H9 (cell line): Measurements from ENCODE around the gene CD59. TPM values are rescaled to one million over a fixed set of nuclear protein-coding genes. Genes with fewer than 3 reads are reported as not detected.

Experiments
- DNase-seq: peaks from one replicate; pipeline ENCODE4 v3.0.0-alpha.2; 2017
- H2AFZ ChIP-seq: one replicate; pipeline ENCODE4 v1.6.1; 2013; ENCODE audit warnings: mild to moderate bottlenecking, low read length, control low read depth, moderate library complexity
- H2AK5ac ChIP-seq: 2 replicates; pipeline ENCODE4 v1.6.1; 2013; ENCODE audit warnings: low read length, control low read depth, mixed read lengths; ENCODE audit not compliant: insufficient read length
- H2BK120ac ChIP-seq: one replicate; pipeline ENCODE4 v1.6.1; 2013; ENCODE audit warnings: low read depth, mild to moderate bottlenecking, low read length, control low read depth, inconsistent platforms; ENCODE audit not compliant: poor library complexity, severe bottlenecking
- H2BK12ac ChIP-seq: 2 replicates; pipeline ENCODE4 v1.6.1; 2013; ENCODE audit warnings: low read length, control low read depth, mixed read lengths, low read depth; ENCODE audit not compliant: insufficient read length
- H2BK15ac ChIP-seq: 2 replicates; pipeline ENCODE4 v1.6.1; 2013; ENCODE audit warnings: low read depth, low read length, control low read depth
- H2BK20ac ChIP-seq: one replicate; pipeline ENCODE4 v1.6.1; 2013; ENCODE audit warnings: low read depth, mild to moderate bottlenecking, low read length, control low read depth, inconsistent platforms; ENCODE audit not compliant: poor library complexity, severe bottlenecking
- H2BK5ac ChIP-seq: 2 replicates; pipeline ENCODE4 v1.6.1; 2013; ENCODE audit warnings: low read length, control low read depth, mixed read lengths; ENCODE audit not compliant: insufficient read length
- H3K14ac ChIP-seq: 2 replicates; pipeline ENCODE4 v1.6.1; 2013; ENCODE audit warnings: low read length, control low read depth; ENCODE audit not compliant: insufficient read depth
- H3K18ac ChIP-seq: 2 replicates; pipeline ENCODE4 v1.6.1; 2013; ENCODE audit warnings: low read depth, mild to moderate bottlenecking, mixed read lengths, low read length, control low read depth; ENCODE audit not compliant: insufficient read length
- H3K23ac ChIP-seq: 2 replicates; pipeline ENCODE4 v1.6.1; 2013; ENCODE audit warnings: low read length, control low read depth, mixed read lengths, low read depth; ENCODE audit not compliant: insufficient read length
- H3K23me2 ChIP-seq: 2 replicates; pipeline ENCODE4 v1.6.1; 2013; ENCODE audit warnings: low read depth, mild to moderate bottlenecking, mixed read lengths, low read length, control low read depth; ENCODE audit not compliant: insufficient read length, poor library complexity, severe bottlenecking
- H3K27ac ChIP-seq: 2 replicates; pipeline ENCODE4 v1.5.1; 2013; ENCODE audit warnings: low read length, control low read depth, mixed read lengths, low read depth; ENCODE audit not compliant: insufficient read length
- H3K27me3 ChIP-seq: 2 replicates; pipeline ENCODE4 v1.6.1; 2013; ENCODE audit warnings: low read length, control low read depth, inconsistent platforms; ENCODE audit not compliant: insufficient read depth
- H3K4ac ChIP-seq: 2 replicates; pipeline ENCODE4 v1.6.1; 2013; ENCODE audit warnings: low read depth, mild to moderate bottlenecking, control low read depth, inconsistent platforms, low read length, moderate library complexity
- H3K4me1 ChIP-seq: 2 replicates; pipeline ENCODE4 v1.6.1; 2013; ENCODE audit warnings: low read length, control low read depth, inconsistent platforms; ENCODE audit not compliant: insufficient read depth
- H3K4me2 ChIP-seq: 2 replicates; pipeline ENCODE4 v1.6.1; 2013; ENCODE audit warnings: low read length, control low read depth, mixed read lengths; ENCODE audit not compliant: insufficient read length, insufficient read depth
- H3K56ac ChIP-seq: 2 replicates; pipeline ENCODE4 v1.6.1; 2013; ENCODE audit warnings: low read depth, mild to moderate bottlenecking, mixed read lengths, low read length, control low read depth; ENCODE audit not compliant: insufficient read length
- H3K79me1 ChIP-seq: 2 replicates; pipeline ENCODE4 v1.6.1; 2013; ENCODE audit warnings: low read depth, mild to moderate bottlenecking, moderate library complexity, low read length, control low read depth, inconsistent platforms; ENCODE audit not compliant: insufficient read depth, poor library complexity, severe bottlenecking
- H3K79me2 ChIP-seq: 2 replicates; pipeline ENCODE4 v1.6.1; 2013; ENCODE audit warnings: low read length, control low read depth, inconsistent platforms; ENCODE audit not compliant: insufficient read depth
- H3K9ac ChIP-seq: 2 replicates; pipeline ENCODE4 v1.6.1; 2013; ENCODE audit warnings: low read length, control low read depth, mixed read lengths; ENCODE audit not compliant: insufficient read length; ENCODE audit errors: extremely low read depth
- H3K9me3 ChIP-seq: one replicate; pipeline ENCODE4 v1.6.1; 2013; ENCODE audit warnings: low read depth, low read length, inconsistent platforms; ENCODE audit not compliant: control insufficient read depth
- H3T11ph ChIP-seq: one replicate; pipeline ENCODE4 v1.6.1; 2013; ENCODE audit warnings: mild to moderate bottlenecking, low read length, control low read depth, inconsistent platforms
- H4K20me1 ChIP-seq: one replicate; pipeline ENCODE4 v1.6.1; 2013; ENCODE audit not compliant: control insufficient read depth, insufficient read length, insufficient read depth
- H4K5ac ChIP-seq: 2 replicates; pipeline ENCODE4 v1.6.1; 2013; ENCODE audit warnings: low read depth, mild to moderate bottlenecking, mixed read lengths, low read length, control low read depth; ENCODE audit not compliant: insufficient read length
- H4K8ac ChIP-seq: replicated peaks from 2 replicates; pipeline ENCODE4 v1.6.1; 2013; ENCODE audit warnings: low read length, control low read depth, mixed read lengths, low read depth; ENCODE audit not compliant: insufficient read length
- H4K91ac ChIP-seq: 2 replicates; pipeline ENCODE4 v1.6.1; 2013; ENCODE audit warnings: low read depth, mild to moderate bottlenecking, moderate library complexity, mixed read lengths, low read length, control low read depth; ENCODE audit not compliant: insufficient read length
- H3K27ac Mint-ChIP-seq, 3 experiments: 2 replicates in 2 of 3; 3 replicates in 1 of 3; pipeline ENCODE4 v1.8.0; 2020 to 2021; ENCODE audit warnings: mixed read lengths in 3 of 3, mild to moderate bottlenecking in 1 of 3, moderate library complexity in 1 of 3
- H3K27me3 Mint-ChIP-seq: 2 replicates; pipeline ENCODE4 v1.8.0; 2021; ENCODE audit warnings: low read depth, mild to moderate bottlenecking, moderate library complexity, mixed read lengths
- H3K36me3 Mint-ChIP-seq, 3 experiments: 2 replicates in 2 of 3; 3 replicates in 1 of 3; pipeline ENCODE4 v1.8.0; 2020 to 2021; ENCODE audit warnings: low read depth in 3 of 3, mixed read lengths in 3 of 3; ENCODE audit not compliant: insufficient read depth in 1 of 3
- H3K4me1 Mint-ChIP-seq, 2 experiments: 2 replicates each; pipeline ENCODE4 v1.8.0; 2020; ENCODE audit warnings: mixed read lengths in 2 of 2
- H3K4me3 Mint-ChIP-seq, 2 experiments: 2 replicates in 1 of 2; 3 replicates in 1 of 2; pipeline ENCODE4 v1.8.0; 2020 to 2021; ENCODE audit warnings: mild to moderate bottlenecking in 2 of 2, mixed read lengths in 2 of 2, moderate library complexity in 1 of 2
- H3K9me3 Mint-ChIP-seq, 2 experiments: 2 replicates in 1 of 2; 3 replicates in 1 of 2; pipeline ENCODE4 v1.8.0; 2020; ENCODE audit warnings: mild to moderate bottlenecking in 2 of 2, mixed read lengths in 2 of 2, moderate library complexity in 1 of 2
- CTCF ChIP-seq: fragments of 200-600 bp; sonication (generic); conservative IDR thresholded peaks from 3 replicates; pipeline ENCODE4 v1.8.0; 2021; ENCODE audit warnings: antibody characterized with exemption, mild to moderate bottlenecking
- WGBS: extraction: QIAGEN DNeasy Blood & Tissue Kit; methylation state at CpG from one replicate; pipeline ENCODE4 v1.1.7; 2013; ENCODE audit warnings: missing lambda C conversion rate, low lambda C conversion rate, mixed read lengths; ENCODE audit not compliant: insufficient read length; ENCODE audit errors: extremely low coverage; 5-methylcytosine and 5-hydroxymethylcytosine counted together
- total RNA-seq: library from RNA; stranded (reverse); gene quantifications from 2 replicates; pipeline ENCODE4 v1.2.1, GENCODE V29; 2021

CD59 gene
- total RNA-seq, 1 experiment from 2014 or later: 91.5 TPM

GRCh38 chr11:33668951-33669596 is 67.1 kb downstream of the CD59 start:
- H3K4me2 ChIP-seq: no peak overlapping the region
- H3K27me3 Mint-ChIP-seq: no peaks in the 10 kb centered on the region
- WGBS: no CpG with 5 or more reads among the region's 6 CpGs

More at GRCh38 chr11:33668951-33669596, 67.1 kb downstream of the CD59 start:
- TF ChIP-seq CTCF: no peak
- Histone ChIP-seq H2BK5ac (no peak overlapping the region), H3K4ac (no peak overlapping the region), H4K5ac (no peak overlapping the region), H3K14ac (peak overlapping the region; percentile 11; the same call in 1 of the 2 replicates), H4K20me1 (no peaks in the 10 kb centered on the region), H4K91ac (no peak overlapping the region), H4K8ac (no peak overlapping the region), H3K23me2 (no peaks in the 10 kb centered on the region), H2AFZ (no peak overlapping the region), H3K9ac (no peak overlapping the region), H2BK15ac (no peak overlapping the region), H3K27me3 (no peaks in the 10 kb centered on the region), H2BK120ac (no peak overlapping the region), H2BK12ac (no peak overlapping the region), H3K79me1 (no peaks in the 10 kb centered on the region), H3T11ph (no peak overlapping the region), H2BK20ac (no peak overlapping the region), H3K18ac (no peak overlapping the region), H2AK5ac (no peak overlapping the region), H3K56ac (no peak overlapping the region), H3K79me2 (no peaks in the 10 kb centered on the region), H3K23ac (no peak overlapping the region), H3K27ac (peak overlapping the region; percentile 5), H3K4me1 (peaks cover 9% of the 10 kb centered on the region; the same call in 1 of the 2 replicates), H3K9me3 (no peaks in the 10 kb centered on the region)
- no peak overlapping the region for H3K4me3 Mint-ChIP-seq
- H3K4me1 Mint-ChIP-seq: peaks cover 41 to 43% of the 10 kb centered on the region in 2 experiments
- peaks cover 3 to 14% (median 8%) of the 10 kb centered on the region in 3 experiments for H3K36me3 Mint-ChIP-seq
- DNase-seq: no peak
- H3K9me3 Mint-ChIP-seq: peaks cover 10 to 11% of the 10 kb centered on the region in 2 experiments; a peak in 4 of 5 replicates
- H3K27ac Mint-ChIP-seq: peak overlapping the region; percentile 54 to 91 (median 85); a peak in 5 of 7 replicates
